PFSK-1 (cell line): ENCODE data around the gene SYNE4. TPM values are rescaled to one million over a fixed set of nuclear protein-coding genes. Genes with fewer than 3 reads are reported as not detected.

ENCODE experiments used
- FOXP2 ChIP-seq: optimal IDR thresholded peaks from 2 replicates; pipeline ENCODE3; 2011; ENCODE audit warnings: borderline replicate concordance, control low read depth, inconsistent platforms; ENCODE audit not compliant: insufficient read depth; ENCODE audit errors: extremely low read length, extremely low read depth
- POLR2AphosphoS5 ChIP-seq: IDR thresholded peaks from 2 replicates; pipeline ENCODE4 v1.6.1; 2012; ENCODE audit warnings: low read depth, mild to moderate bottlenecking, control low read depth, low read length, moderate library complexity
- REST ChIP-seq, 2 experiments: IDR thresholded peaks; 2 replicates each; pipeline versions ENCODE4 v1.6.1 to v1.8.0; 2011 to 2012; ENCODE audit warnings: low read depth in 2 of 2, low read length in 2 of 2, control low read depth in 1 of 2, inconsistent platforms in 1 of 2, mild to moderate bottlenecking in 1 of 2, moderate library complexity in 1 of 2; ENCODE audit not compliant: insufficient read depth in 1 of 2
- SIN3A ChIP-seq: IDR thresholded peaks from 2 replicates; pipeline ENCODE4 v1.6.1; 2012; ENCODE audit warnings: mild to moderate bottlenecking, low read length, moderate library complexity, borderline replicate concordance; ENCODE audit not compliant: insufficient read depth
- TAF1 ChIP-seq: IDR thresholded peaks from 2 replicates; pipeline ENCODE4 v1.6.1; 2012; ENCODE audit warnings: low read length, control low read depth, borderline replicate concordance; ENCODE audit not compliant: insufficient read depth
- polyA plus RNA-seq: library from polyadenylated mRNA; unstranded; fragments of >200 nt; gene quantifications from one replicate; pipeline ENCODE4 v1.2.1, GENCODE V29; 2012; ENCODE audit warnings: low read depth, missing spikeins; ENCODE audit not compliant: insufficient read length

Gene SYNE4
- 0.98 TPM for polyA plus RNA-seq

- TF ChIP-seq TAF1 (no peak), REST (IDR thresholded peaks at IDR 0.05; ENCODE audit: insufficient read depth in 1 of 2, low read depth in 2 of 2, low read length in 2 of 2) (no peak), FOXP2 (no peak), POLR2AphosphoS5 (no peak), SIN3A (no peak)
Observed at GRCh38 chr19:36008336-36008978, at the start of gene SYNE4. TSS of gene SYNE4 (minus strand) at chr19:36008813. CDS start at chr19:36008681, 132 bp downstream.

- TF ChIP-seq REST (IDR thresholded peaks at IDR 0.05; ENCODE audit: insufficient read depth in 1 of 2, low read depth in 2 of 2, low read length in 2 of 2) (no peak), TAF1 (0 out of 2 replicates have a peak, but pooled peaks have one; percentile 12), SIN3A (0 out of 2 replicates have a peak, but pooled peaks have one; percentile 10), POLR2AphosphoS5 (peak; percentile 69; the same call in 1 of the 2 replicates), FOXP2 (no peak)
Observed at GRCh38 chr19:36054733-36055686, 46.4 kb upstream of the SYNE4 start, which contains the start of gene WDR62. TSS of gene WDR62 (plus strand) at chr19:36054897. CDS start at chr19:36054972, 75 bp downstream.

- peak; percentile 45; the same call in 1 of the 2 replicates for TF ChIP-seq TAF1
- peak in 1 of 2 experiments; percentile 31; a peak in 1 of 4 replicates for TF ChIP-seq REST (IDR thresholded peaks at IDR 0.05; ENCODE audit: insufficient read depth in 1 of 2, low read depth in 2 of 2, low read length in 2 of 2)
- TF ChIP-seq FOXP2 = peak; percentile 97
- no peak for TF ChIP-seq SIN3A
- peak; percentile 55; the same call in 1 of the 2 replicates for TF ChIP-seq POLR2AphosphoS5
Observed at GRCh38 chr19:36054119-36054732, 45.6 kb upstream of the SYNE4 start, which contains the start of gene THAP8. TSS of gene THAP8 (minus strand) at chr19:36054285. CDS start at chr19:36054217, 68 bp downstream.

GRCh38 chr19:36051637-36052036 lies 43.0 kb upstream of the SYNE4 start:
- TF ChIP-seq POLR2AphosphoS5 (no peak), FOXP2 (no peak), REST (IDR thresholded peaks at IDR 0.05; ENCODE audit: insufficient read depth in 1 of 2, low read depth in 2 of 2, low read length in 2 of 2) (no peak), TAF1 (no peak), SIN3A (no peak)
